Smooth muscle cell (in vitro differentiated cells): ENCODE measurements around the gene MRAS. TPM values are rescaled to one million over a fixed set of nuclear protein-coding genes. Genes with fewer than 3 reads are reported as not detected.

ENCODE experiments used
- DNase-seq: peaks from one replicate; lab custom pipeline; 2025; ENCODE audit not compliant: unreplicated experiment; lab: John Stamatoyannopoulos, UW
- H2AFZ ChIP-seq: fragments of 200-600 bp; sonication (generic); 2 replicates; pipeline ENCODE4 v1.6.0; 2016; ENCODE audit warnings: antibody characterized with exemption, low read depth, mild to moderate bottlenecking
- H3F3A ChIP-seq: fragments of 200-600 bp; sonication (generic); 2 replicates; pipeline ENCODE4 v1.6.0; 2017; ENCODE audit warnings: antibody characterized with exemption, low read depth
- H3K27ac ChIP-seq: fragments of 200-600 bp; sonication (generic); 2 replicates; pipeline ENCODE4 v1.5.1; 2016; ENCODE audit warnings: low read depth, mild to moderate bottlenecking
- H3K27me3 ChIP-seq: fragments of 200-600 bp; sonication (generic); 2 replicates; pipeline ENCODE4 v1.6.1; 2016; ENCODE audit warnings: low read depth, mild to moderate bottlenecking
- H3K36me3 ChIP-seq: fragments of 200-600 bp; sonication (generic); 2 replicates; pipeline ENCODE4 v1.5.1; 2016; ENCODE audit warnings: low read depth
- H3K4me1 ChIP-seq: fragments of 200-600 bp; sonication (generic); 2 replicates; pipeline ENCODE4 v1.5.1; 2016; ENCODE audit warnings: low read depth
- H3K4me2 ChIP-seq: fragments of 200-600 bp; sonication (generic); 2 replicates; pipeline ENCODE4 v1.6.0; 2016; ENCODE audit warnings: mild to moderate bottlenecking
- H3K4me3 ChIP-seq: fragments of 200-600 bp; sonication (generic); 2 replicates; pipeline ENCODE4 v1.5.1; 2016; ENCODE audit warnings: mild to moderate bottlenecking
- H3K79me2 ChIP-seq: fragments of 200-600 bp; sonication (generic); 2 replicates; pipeline ENCODE4 v1.6.0; 2016; ENCODE audit warnings: low read depth, mild to moderate bottlenecking
- H3K9ac ChIP-seq: fragments of 200-600 bp; sonication (generic); 2 replicates; pipeline ENCODE4 v1.6.0; 2016; ENCODE audit warnings: low read depth
- H3K9me3 ChIP-seq: fragments of 200-600 bp; sonication (generic); replicated peaks from 2 replicates; pipeline ENCODE4 v1.5.1; 2016; ENCODE audit warnings: low read depth
- H4K20me1 ChIP-seq: fragments of 200-600 bp; sonication (generic); 2 replicates; pipeline ENCODE4 v1.6.0; 2016; ENCODE audit warnings: low read depth
- WGBS: methylation state at CpG from one replicate; pipeline ENCODE4 v1.1.7; 2016; ENCODE audit warnings: low lambda C conversion rate; 5-methylcytosine and 5-hydroxymethylcytosine counted together
- polyA plus RNA-seq: library from polyadenylated mRNA; unstranded; fragments of >200 nt; fragmentation: Nextera tagmentation; extraction: Ambion mirVana; gene quantifications from 2 replicates; pipeline ENCODE4 v1.2.1, GENCODE V29; 2016
- total RNA-seq: library from RNA; depleted of rRNA; stranded (reverse); fragments of >200 nt; gene quantifications from 2 replicates; pipeline ENCODE4 v1.2.3, GENCODE V29; 2014
- TF ChIP-seq, protein P1 (sequence below): fragments of 200-600 bp; sonication (generic); IDR thresholded peaks from 2 replicates; pipeline ENCODE4 v1.5.1; 2017; ENCODE audit warnings: borderline replicate concordance, mild to moderate bottlenecking, antibody characterized with exemption; ENCODE audit not compliant: insufficient read depth, poor library complexity, severe bottlenecking

The MRAS gene
- total and polyA plus RNA-seq, 2 experiments from 2014 or later, result 43.0 to 60.5 TPM

DNA sequence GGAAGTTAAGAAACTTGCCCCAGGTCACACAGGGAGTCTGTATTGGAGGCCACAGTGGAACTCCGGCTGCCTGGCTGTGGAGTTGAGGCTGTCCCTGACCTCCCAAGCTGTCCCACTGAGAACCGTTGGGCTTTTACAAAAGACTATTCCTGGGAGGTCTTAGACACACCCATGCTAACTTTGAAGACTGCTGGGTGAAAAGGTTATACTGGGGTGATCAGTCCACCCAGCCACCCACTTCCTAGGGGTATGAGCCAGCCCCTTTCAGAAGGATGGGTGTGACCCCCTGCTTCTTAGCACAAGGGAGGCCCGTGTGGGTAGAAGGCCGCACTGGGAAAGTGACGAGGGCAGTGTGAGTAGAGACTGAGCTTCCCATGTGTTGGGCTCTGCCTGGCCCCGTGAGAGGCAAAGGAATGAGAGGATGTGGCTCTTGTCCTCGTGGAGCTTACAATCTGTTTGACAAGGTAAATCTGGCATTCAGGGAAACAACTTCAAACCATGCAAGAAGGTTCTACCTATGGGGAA is 19.0 kb downstream of the MRAS start:
- Histone ChIP-seq H3K4me1 (no peaks in the 10 kb centered on the region), H3K4me3 (no peak overlapping the region), H3K27ac (no peak overlapping the region), H4K20me1 (peaks cover 66% of the 10 kb centered on the region), H3K9ac (no peak overlapping the region), H2AFZ (no peak overlapping the region), H3F3A (no peaks in the 10 kb centered on the region), H3K9me3 (no peaks in the 10 kb centered on the region), H3K4me2 (no peak overlapping the region), H3K36me3 (no peaks in the 10 kb centered on the region), H3K27me3 (no peaks in the 10 kb centered on the region), H3K79me2 (peaks cover under 1% of the 10 kb centered on the region)
- 85% methylated on average over 7 of the region's 7 CpGs for WGBS
- DNase-seq, result no peak
- TF ChIP-seq, protein P1, sequence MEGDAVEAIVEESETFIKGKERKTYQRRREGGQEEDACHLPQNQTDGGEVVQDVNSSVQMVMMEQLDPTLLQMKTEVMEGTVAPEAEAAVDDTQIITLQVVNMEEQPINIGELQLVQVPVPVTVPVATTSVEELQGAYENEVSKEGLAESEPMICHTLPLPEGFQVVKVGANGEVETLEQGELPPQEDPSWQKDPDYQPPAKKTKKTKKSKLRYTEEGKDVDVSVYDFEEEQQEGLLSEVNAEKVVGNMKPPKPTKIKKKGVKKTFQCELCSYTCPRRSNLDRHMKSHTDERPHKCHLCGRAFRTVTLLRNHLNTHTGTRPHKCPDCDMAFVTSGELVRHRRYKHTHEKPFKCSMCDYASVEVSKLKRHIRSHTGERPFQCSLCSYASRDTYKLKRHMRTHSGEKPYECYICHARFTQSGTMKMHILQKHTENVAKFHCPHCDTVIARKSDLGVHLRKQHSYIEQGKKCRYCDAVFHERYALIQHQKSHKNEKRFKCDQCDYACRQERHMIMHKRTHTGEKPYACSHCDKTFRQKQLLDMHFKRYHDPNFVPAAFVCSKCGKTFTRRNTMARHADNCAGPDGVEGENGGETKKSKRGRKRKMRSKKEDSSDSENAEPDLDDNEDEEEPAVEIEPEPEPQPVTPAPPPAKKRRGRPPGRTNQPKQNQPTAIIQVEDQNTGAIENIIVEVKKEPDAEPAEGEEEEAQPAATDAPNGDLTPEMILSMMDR, result no peak

DNA sequence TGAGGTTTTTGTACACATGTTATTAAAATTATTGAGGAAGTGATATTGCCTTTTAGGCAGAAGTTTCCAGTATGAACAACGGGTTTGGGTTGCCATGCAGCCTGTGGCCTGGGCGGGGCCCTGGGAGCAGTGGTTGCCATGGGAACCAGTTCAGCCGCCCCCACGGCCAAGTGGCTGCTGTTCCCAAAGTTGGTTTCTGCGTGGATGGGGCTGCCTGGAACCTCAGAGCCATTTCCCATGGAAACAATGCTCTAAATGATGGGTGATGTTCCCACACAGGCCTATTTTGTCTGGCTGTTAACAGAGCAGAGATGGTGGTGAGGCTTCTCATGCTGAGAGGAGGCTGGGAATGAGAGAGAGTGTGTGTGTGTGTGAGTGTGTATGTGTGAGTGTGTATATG is 19.5 kb downstream of the MRAS start:
- Histone ChIP-seq H3K36me3 (no peaks in the 10 kb centered on the region), H3K79me2 (no peaks in the 10 kb centered on the region), H3K4me3 (no peak overlapping the region), H3K27ac (no peak overlapping the region), H3K9ac (no peak overlapping the region), H3K4me1 (no peaks in the 10 kb centered on the region), H3K27me3 (no peaks in the 10 kb centered on the region), H2AFZ (no peak overlapping the region), H3F3A (no peaks in the 10 kb centered on the region), H4K20me1 (peaks cover 61% of the 10 kb centered on the region), H3K4me2 (no peak overlapping the region), H3K9me3 (no peaks in the 10 kb centered on the region)
- no peak for DNase-seq
- 57% methylated on average over 5 of the region's 5 CpGs for WGBS
- TF ChIP-seq, protein P1, result no peak

DNA sequence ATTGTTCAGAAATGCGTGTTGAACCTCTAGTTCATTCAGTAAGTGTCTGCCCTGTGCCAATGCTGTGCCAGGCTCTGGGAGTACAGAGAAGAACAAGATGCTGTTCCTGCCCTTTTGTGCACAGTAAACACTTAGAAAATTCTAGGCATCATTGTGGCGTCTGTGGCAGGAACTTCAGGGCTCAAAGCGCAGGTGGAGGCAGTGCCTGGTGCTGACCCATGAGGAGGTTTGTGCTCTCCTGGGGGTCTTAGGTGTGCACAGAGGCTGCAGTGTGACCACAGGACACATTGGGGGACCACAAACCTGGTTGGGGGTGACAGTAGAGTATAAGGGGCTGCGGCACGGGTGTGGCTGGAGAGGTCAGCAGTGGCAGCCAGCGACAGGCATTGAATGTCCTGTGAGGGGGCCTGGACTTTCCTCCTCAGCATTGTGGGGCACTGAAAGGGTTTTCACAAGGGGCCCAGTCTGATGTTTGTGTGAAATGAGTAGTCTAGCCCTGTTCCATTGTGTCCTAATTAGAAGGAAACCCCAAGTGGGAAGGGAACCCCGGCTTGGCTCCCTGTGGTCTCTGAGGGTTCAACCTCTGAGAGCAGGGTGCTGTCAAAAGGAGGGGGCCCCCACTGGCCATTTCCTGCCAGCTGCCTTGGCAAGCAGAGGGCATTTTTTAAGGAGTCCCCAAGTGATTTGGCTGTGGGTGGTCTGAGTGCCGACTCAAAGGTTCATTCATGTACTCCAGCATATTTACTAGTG is 20.9 kb downstream of the MRAS start:
- Histone ChIP-seq H3K4me3 (no peak overlapping the region), H3K36me3 (no peaks in the 10 kb centered on the region), H3K9me3 (no peaks in the 10 kb centered on the region), H3K4me2 (no peak overlapping the region), H3K4me1 (no peaks in the 10 kb centered on the region), H4K20me1 (peaks cover 49% of the 10 kb centered on the region), H3K9ac (no peak overlapping the region), H3F3A (no peaks in the 10 kb centered on the region), H3K79me2 (no peaks in the 10 kb centered on the region), H3K27ac (no peak overlapping the region), H2AFZ (no peak overlapping the region), H3K27me3 (no peaks in the 10 kb centered on the region)
- no peak for DNase-seq
- WGBS, result 98% methylated on average over 8 of the region's 8 CpGs
- TF ChIP-seq, protein P1, result no peak

DNA sequence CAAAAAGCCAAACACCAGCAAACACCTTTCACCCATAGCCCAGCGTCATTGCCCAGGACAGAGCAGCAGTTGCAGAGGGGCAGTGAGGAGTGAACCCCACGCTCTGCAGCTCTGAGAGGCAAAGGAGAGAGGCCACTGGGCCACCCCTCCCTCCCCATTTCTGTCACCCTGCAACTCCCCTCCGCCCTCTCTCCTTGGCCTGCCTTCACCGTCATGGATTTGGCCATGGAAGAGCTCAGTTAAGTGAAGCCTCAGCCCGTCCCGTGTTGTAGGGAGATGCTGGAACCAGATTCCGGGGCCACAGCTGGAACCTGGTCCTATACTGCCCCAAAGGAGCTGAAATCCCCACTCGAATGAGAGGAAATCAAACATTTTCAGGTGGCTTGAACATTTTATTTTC is 21.9 kb downstream of the MRAS start:
- no peaks in the 10 kb centered on the region for H3K36me3 ChIP-seq
- TF ChIP-seq, protein P1, result no peak
- H3K79me2 ChIP-seq, result no peaks in the 10 kb centered on the region
- H3K9ac ChIP-seq, result no peak overlapping the region
- DNase-seq, result no peak
- H3K27ac ChIP-seq, result no peak overlapping the region
- H3F3A ChIP-seq, result no peaks in the 10 kb centered on the region
- no peak overlapping the region for H3K4me3 ChIP-seq
- 89% methylated on average over 8 of the region's 8 CpGs for WGBS
- H3K27me3 ChIP-seq, result no peaks in the 10 kb centered on the region
- H2AFZ ChIP-seq, result no peak overlapping the region
- no peaks in the 10 kb centered on the region for H3K9me3 ChIP-seq
- no peak overlapping the region for H3K4me2 ChIP-seq
- no peaks in the 10 kb centered on the region for H3K4me1 ChIP-seq
- H4K20me1 ChIP-seq, result peaks cover 39% of the 10 kb centered on the region
